SKM-1 treated with dmso at 0.1 percent for 144 hours (cell line): ENCODE measurements around the gene LIAS.
"Not testable (repeated sequence)": the region's sequence is repeated elsewhere in the genome, so short reads cannot be mapped to it uniquely, and the experiment has no call there.

Experiments
- DNase-seq: peaks from one replicate; lab custom pipeline; 2025; ENCODE audit not compliant: unreplicated experiment; lab: John Stamatoyannopoulos, UW

The LIAS gene

DNA sequence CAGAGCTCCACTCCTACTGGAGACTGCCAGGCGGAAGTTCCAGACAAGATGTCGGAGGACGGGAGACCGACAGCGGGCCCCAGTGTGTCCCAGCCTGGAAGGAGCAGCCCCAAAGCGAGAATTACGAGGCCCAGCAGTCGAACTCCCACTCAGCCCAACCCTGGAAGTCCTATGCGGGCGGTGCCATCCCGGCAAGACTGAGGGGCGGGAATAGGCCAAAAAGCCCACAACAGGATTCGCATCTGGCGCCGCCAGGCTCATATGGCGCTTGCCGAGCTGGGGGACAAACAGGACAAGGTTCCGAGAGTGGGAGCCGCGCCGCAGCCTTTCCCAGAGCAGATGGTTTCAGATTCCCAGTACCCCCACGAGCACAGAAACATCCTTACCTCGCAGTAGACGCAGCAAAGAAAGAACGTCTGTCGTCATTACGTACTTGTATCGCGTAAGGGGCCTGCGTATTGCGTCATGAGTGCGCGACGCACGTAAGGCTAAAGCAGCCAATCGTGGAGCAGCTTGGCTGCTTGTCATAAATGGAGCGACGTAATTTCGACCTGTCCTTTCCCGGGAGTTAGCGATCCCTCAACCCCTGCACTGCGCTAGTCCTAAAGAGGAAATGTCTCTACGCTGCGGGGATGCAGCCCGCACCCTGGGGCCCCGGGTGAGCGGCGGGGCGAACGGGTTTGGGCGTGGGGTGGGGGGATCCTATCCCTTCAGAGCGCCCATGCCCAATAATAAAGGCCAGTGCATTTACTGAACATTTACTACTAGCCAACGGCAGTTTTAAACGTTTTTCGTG is at the start of gene LIAS, which contains the start of gene RPL9:
Gene LIAS (plus strand): TSS at position 552 of the 796 bp plus-strand sequence. CDS start 62 bp downstream, at position 614.
Gene RPL9 (minus strand): TSS at position 418 of the 796 bp plus-strand sequence. CDS start 483 bp downstream, outside the sequence.
- DNase-seq: peak; percentile 94

- no peak for DNase-seq
These were observed 48.4 kb upstream of the LIAS start for GRCh38 chr4:39410415-39410814.

DNA sequence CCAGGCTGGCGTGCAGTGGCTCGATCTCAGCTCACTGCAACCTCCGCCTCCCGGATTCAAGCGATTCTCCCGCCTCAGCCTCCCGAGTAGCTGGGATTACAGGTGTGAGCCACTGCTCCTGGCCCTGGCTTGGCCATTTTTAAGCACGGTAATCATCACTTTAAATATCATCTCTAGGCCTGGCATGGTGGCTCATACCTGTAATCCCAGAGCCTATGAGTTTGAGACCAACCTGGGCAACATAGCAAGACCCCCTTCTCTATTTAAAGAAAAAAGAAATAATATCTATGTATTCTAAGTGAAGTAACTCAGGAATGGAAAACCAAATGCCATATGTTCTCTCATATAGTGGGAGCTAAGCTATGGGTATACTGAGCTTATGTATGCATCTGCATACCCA is 47.3 kb upstream of the LIAS start:
- not testable (repeated sequence) for DNase-seq

DNA sequence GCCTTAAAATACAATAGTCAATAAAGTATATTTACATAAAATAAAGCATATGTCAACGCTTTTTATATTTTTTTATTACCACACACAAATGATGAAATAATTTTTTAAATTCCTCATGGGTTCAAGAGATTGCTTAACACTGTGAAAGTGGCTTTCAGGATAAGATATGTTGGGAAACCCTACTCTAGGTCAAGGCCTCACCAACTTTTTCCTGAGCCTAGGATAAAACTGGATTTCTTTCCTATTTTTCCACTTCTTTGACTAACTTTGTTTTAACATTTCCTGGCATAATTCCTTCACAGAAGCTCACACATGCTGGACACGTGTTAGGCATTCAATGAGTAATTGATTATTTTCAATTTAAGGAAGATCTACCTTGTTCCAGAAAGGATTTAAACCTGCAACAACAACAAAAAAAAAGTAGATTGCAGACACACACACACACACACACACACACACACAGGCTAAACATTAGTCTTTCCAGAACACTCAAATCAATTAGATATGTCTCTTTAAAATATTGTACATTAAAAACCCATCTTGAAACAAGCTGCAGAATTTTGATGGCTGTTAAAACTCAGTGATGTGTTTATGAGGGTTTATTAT is 43.1 kb upstream of the LIAS start:
- DNase-seq: no peak

DNA sequence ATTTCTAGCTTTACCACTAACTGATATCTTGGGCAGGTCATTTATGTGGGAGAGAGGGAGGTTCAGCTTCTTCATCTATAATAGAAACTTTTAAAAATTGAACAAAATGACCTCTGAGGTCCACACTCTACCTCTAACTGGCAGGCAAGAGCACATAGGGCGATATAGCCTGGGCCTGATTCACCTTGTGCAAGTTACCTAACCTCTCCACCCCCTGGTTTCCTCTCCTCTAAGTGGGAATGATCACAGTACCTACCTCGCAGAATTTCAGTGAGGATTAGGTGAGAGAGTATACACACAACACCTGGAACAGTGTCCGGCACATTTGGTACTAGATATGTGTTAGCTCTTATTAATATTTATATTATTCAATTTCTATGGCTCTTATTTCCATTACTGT is 36.6 kb upstream of the LIAS start:
- DNase-seq: no peak

GRCh38 chr4:39425297-39425696 is 33.6 kb upstream of the LIAS start:
- not testable (repeated sequence) for DNase-seq

DNA sequence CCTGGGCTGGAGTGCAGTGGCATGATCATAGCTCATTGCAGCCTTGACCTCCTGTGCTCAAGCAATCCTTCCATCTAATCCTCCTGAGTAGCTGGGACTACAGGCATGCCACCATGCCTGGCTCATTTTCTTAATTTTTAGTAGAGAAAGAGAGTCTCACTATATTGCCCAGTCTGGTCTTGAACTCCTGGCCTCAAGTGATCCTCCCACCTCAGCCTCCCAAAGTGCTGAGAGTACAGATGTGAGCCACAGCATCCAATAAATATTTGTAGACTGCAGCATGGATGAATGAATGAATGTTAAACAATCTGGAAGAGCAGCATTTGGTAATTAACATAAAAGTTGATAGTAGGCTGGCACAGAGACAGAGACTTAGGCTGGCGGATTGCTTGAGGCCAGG is 32.1 kb upstream of the LIAS start:
- DNase-seq: no peak

DNA sequence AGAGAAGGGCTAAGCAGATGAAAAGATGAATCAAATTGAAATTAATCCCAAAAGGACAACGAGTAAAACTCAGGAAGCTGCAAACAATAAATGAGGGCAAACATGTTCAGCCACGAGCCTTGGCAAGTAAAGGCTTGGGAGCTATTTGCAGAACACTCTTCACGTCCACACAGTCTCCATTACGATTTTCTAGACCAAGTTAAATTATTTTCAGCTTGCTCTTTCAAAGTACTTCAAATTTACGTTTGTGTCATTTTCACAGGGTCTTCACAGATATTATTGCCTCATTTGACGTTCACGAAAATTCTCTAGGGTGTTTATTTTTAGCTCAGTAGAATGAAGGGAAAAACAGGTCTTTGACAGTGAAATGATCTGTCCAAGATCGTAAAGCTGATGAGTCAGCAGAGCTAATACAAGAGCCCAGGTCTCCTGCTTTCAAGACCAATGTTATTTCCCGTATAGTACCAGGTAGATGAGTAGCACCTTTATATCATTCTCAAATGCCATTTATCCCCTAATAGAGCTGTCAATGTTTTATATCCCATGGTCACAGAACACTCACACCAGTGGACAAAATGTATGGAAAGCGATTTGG is 31.2 kb upstream of the LIAS start:
- DNase-seq: no peak

GRCh38 chr4:39429476-39430334 is 29.2 kb upstream of the LIAS start:
- DNase-seq: no peak

DNA sequence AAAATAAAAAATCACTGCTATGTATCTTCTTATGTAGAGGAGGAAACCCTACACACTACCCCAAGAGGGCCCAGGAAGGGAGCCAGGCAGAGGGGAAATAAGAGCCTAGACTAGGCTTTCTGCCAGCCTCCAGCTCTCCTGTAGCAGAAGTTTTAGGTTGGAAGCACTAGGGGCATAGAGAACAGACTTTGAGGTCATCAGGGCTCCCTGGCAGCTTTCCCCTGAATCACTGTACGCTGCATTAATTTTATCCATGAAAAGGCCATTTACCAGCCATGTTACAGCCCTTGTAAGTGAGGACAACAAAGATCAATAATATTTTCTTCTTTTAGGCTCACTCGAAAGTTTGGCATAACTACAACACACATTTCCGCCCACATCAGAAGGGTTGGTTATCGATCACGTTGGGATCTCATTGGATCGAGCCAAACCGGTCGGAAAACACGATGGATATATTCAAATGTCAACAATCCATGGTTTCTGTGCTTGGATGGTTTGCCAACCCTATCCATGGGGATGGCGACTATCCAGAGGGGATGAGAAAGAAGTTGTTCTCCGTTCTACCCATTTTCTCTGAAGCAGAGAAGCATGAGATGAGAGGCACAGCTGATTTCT is 24.9 kb upstream of the LIAS start:
- DNase-seq: no peak

- no peak for DNase-seq
These were observed 22.9 kb upstream of the LIAS start for GRCh38 chr4:39435659-39436563.

DNA sequence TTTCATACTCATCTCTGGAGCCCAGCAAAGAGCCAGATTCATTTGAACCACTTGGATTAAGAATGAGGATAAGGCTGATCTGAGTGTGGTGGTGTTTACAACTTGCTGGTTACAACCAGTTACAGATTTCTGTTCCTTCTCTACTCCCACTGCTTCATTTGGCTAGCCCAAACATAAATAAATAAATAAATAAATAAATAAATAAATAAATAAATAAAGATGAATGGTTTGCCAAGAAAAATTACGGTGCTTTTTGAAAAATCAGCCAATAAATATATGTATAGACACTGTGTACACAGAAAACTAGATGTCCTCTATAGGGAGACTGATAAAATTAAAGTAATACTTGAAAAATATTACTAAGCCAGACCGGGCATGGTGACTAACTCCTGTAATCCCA is 17.3 kb upstream of the LIAS start:
- DNase-seq: no peak

DNA sequence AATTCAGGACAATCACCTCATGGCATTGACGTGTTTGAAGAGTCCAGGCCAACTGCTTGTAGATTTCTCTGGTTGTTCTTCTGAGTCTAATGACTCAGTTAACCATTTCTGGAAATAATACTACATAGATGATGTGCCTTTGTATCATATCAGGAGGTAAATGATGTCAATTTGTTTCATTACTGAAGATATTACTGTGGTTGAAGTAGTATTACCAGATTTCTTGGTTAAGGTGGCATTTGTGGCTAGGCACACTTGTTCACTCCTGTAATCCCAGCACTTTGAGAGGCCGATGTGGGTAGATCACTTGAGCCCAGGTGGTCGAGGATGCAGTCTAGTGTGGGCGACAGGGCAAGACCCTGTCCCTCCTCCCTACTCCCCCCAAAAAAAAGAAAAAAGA is 15.9 kb upstream of the LIAS start:
- DNase-seq: no peak

- no peak for DNase-seq
These were observed 12.4 kb upstream of the LIAS start for GRCh38 chr4:39446483-39446841.

GRCh38 chr4:39446842-39447573 is 11.8 kb upstream of the LIAS start:
- DNase-seq: no peak

DNA sequence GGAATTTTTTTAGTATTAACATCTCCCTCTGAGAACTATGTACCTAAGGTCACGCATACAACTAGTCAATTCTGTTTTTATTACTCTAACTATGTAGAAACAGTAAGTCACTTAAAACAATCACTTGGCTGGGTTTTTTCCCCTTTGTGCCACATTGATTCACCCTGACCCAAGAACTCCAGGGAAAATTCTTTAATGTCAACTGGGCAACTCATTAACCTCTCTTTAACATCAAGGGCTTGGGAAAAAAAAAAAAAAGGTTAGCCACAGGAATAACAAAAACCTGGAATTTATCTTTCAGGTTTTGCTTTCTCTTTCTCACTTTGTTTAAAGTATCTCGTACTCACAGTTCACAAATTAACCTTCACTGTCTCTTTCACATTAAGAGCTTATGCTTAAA is 8.2 kb upstream of the LIAS start:
- DNase-seq: no peak

DNA sequence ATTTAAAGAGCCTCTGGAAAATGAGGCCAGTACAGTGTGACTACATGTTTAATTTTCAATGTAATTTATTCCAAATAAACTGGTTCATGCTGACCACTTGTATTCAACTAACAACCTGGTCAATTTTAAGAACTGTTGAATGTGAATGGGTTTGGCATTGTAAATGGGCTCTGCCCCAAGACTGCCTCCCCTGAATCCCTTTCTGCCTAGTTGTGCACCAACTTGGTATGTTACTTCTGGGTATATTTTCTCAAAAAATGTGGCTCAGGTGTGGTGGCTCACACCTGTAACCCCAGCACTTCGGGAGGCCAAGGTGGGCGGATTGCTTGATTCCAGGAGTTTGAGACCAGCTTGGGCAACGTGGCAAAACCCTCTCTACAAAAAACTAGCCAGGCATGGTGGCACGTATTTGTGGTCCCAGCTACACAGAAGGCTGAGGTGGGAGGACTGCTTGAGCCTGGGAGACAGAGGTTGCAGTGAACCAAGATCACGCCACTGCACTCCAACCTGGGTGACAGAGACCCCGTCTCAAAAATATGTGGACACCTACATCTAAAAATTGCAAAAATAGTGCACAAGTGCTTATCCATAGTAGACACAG is 7.3 kb upstream of the LIAS start:
- DNase-seq: no peak

- DNase-seq: no peak
These were observed 6.5 kb upstream of the LIAS start for GRCh38 chr4:39452153-39452859.
